C1 segment of cervical spinal cord (tissue), 14 donors: ENCODE results near the gene RPL14.
"Not testable (repeated sequence)": the region's sequence is repeated elsewhere in the genome, so short reads cannot be mapped to it uniquely, and the experiment has no call there.

ENCODE experiments used
- DNase-seq, 14 donors: peaks; one replicate each; lab custom pipeline; 2025; lab: John Stamatoyannopoulos, UW

Gene RPL14

GRCh38 chr3:40462838-40463237 is 5.7 kb downstream of the RPL14 start:
- not testable (repeated sequence) for DNase-seq

DNA sequence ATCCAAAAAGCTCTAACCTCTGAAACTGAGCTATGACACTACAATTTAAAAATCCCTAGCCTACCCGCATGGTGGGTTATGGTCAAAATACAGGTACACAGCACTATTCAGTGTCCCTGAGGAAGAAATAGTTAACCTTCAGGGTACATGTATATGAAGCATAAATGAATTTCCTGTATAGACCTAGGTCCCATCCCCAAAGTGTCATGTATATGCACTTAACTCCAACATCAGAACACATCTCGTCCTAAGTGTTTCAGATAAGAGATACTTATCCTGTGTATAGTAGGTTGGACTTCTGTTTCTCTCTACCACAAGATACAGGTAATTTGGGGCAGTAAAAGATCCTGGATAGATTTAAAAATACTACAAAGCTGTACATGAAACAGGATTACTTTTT is 6.4 kb downstream of the RPL14 start:
- DNase-seq, result no peak

- no peak for DNase-seq
These were observed 7.4 kb downstream of the RPL14 start for GRCh38 chr3:40464339-40465110.

DNA sequence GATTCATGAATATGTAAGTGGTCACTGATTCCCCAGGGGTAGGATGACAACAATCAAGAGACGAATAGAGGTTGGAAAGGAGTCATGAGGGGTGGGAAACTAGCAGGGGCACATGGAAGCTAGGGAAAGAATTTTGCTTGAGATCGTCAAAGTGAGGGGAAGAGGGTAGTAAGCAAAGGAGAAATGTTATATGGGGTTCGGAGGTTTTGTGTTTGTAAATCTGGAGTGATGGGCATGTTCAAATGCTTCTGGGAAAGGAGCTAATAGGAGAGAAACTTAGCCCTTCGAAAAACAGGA is 7.9 kb downstream of the RPL14 start:
- no peak for DNase-seq

DNA sequence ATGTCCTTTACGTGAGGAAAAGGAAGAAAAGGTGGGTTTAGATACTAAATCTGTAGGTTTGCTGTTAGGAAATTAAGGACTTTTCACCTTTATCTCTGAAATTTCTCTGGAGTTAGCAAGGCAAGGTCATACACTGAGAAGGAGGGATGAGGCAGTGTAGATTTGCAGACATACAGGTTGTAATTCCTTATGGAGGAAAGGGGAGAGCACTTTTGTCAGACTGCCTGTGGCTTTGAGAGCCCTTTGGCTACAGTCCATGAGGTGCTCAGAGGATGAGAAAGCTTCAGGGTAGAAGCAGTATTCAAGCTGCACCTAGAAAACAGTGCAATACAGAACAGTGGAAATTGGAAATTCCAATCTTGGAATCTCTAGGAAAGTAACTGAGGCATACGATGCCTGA is 8.3 kb downstream of the RPL14 start:
- DNase-seq, result no peak

- no peak for DNase-seq
These were observed 10.9 kb downstream of the RPL14 start for GRCh38 chr3:40468018-40468417.

DNA sequence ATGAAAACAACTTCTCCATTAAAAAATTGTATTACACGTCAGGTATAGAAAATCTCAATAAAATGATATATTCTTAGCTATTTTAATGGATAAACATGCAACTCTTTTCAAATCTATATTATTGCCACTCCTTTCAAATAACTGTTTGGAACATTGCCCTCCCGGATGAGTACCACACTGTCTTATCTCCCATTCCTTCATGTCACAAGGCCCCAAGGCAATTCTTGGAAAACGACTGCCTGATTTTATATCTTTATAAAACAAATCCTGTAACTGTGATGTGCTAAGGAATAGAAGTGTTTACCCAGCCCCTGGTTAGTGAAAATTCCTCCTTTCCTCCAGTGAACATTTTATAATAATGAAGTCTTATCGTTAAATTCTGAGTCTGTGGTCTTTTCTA is 13.6 kb downstream of the RPL14 start:
- DNase-seq, result no peak

DNA sequence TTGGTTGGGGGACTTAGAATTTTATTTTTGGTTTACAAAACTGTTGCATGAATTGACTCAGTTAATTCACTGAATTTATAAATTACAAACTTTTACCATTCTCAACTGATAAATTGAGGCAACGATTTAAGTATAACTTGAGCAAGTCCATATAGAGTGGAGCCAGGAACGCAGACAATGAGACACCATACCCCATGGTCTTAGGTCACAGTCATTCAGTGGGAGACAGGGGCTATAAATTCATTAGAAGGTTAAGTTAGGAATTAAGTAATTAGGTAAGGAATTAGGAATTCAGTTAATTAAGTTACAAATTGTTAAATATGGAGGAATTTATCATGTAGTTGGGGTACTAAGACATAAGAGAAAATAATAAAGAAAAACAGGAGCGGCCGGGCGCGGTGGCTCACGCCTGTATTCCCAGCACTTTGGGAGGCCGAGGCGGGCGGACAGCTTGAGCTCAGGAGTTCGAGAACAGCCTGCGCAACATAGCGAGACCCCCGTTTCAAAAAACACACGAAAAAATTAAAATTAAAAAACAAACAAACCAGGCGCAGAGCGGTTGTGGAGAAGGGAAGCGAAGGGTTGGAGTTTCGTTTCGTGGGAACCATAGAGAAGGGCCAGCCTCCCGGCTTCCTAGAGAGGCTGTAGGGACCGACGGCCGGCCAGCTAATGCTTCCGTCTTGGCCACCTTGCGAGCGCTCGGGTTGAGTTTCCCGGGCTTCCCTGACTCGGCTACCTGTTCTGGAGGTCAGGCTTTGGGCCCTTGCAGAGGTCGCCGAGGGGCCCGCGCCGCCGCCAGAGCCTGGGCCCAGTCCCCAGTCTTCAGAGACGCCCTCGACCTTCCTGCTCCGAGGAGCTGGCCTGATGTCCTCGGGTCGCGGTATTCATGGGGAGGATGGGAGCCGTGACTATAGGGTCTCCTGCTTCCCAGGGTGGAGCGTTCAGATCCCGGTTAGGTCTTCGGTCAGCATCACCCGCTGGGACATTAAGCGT is 19.6 kb downstream of the RPL14 start, which contains the start of gene ZNF619:
Gene ZNF619, plus strand, starts transcription at position 645 of the 993 bp plus-strand sequence. CDS start 858 bp downstream, outside the sequence.
- DNase-seq, result peak in 13 of 14 donors; percentile 17 to 74 (median 46)

DNA sequence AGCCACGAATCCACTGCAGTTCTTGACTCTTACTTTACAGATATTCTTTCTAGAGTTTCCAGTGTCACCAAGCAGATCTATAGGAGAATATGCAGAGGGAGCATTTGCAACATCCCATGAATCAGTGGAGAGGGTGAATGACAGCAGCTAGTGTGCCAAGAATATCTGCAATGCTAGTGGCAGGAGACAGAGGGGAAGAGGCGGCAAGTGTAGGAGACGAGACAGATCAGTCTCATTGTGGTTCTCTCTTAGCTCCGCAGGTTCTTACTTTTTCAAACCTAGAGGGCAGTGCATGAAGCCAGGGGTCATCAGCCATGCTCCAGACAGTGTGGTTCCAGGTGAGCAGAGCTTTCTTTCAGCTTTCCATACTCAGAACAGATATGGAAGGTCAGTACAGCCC is 20.5 kb downstream of the RPL14 start:
- peak in 1 of 14 donors; percentile 23 for DNase-seq

DNA sequence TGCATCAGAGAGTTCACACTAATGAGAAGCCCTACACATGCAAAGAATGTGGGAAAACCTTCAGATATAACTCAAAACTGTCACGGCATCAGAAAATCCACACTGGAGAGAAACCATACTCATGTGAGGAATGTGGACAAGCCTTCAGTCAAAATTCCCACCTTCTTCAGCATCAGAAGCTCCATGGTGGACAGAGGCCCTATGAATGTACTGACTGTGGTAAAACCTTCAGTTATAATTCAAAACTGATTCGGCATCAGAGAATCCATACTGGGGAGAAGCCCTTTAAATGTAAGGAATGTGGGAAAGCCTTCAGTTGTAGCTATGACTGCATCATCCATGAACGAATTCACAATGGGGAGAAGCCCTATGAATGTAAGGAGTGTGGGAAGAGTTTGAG is 30.0 kb downstream of the RPL14 start:
- no peak for DNase-seq

- DNase-seq, result no peak
These were observed 33.8 kb downstream of the RPL14 start for GRCh38 chr3:40490916-40491315.

DNA sequence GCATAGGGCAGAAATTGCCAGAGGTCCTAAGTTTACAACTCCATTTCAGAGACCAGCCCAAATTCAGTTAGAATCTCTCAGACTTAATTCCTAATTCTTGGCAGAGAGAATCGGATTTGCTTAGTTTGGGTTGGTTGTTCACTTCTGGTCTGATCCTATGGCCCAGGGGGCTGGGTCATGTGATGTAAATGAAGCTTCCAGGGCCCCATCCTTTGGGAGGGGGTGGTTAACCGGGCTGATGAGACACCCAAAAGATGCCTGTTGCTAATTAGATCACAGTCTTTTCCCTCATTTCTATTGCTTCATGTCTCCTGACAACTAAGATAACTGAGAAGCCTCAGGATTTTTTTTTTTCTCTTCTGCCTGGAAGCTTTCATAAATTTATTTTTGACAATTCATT is 37.6 kb downstream of the RPL14 start:
- no peak for DNase-seq

DNA sequence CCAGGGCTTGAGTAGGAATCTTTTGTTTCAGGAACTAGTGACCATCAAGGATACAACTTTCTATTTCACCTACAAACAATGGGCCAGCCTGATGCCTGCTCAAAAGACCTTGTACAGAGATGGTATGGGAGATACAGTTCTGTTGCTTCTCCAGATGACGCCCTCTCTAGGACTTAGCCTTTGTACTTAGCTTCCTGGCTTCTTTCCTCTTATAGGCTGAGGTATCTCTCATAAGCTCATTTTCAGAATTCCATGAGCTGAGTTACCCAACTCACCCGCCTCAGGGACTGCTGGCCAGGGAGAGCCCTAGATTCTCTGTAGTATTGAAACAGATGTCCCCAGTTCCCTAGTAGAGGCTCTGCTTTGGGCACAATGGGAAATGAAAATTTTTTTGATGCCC is 40.1 kb downstream of the RPL14 start:
- no peak for DNase-seq

- no peak for DNase-seq
These were observed 42.8 kb downstream of the RPL14 start for GRCh38 chr3:40499952-40500351.

DNA sequence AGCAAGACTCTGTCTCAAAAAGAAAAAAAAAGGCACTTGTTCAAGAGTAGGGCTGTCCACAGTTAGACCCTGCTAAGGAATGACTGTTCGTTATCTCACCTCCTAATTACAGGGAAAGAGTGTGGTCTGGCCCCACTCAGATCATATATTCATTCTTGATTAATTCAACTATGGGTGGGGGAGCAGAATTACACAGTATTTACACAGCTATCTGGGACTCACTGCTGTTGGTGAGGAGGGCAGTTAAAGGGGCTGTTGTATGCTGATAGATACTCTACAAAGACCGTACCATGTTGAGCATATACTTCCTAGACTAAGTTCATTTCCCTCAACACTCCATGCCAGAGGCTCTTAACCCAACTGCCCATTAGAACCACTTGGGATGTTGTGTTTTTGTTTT is 44.9 kb downstream of the RPL14 start:
- no peak for DNase-seq

- no peak for DNase-seq
These were observed 47.7 kb downstream of the RPL14 start for GRCh38 chr3:40504636-40505430.

- peak in 13 of 14 donors; percentile 10 to 81 (median 52) for DNase-seq
These were observed 48.7 kb downstream of the RPL14 start, which contains the start of gene ZNF620 for GRCh38 chr3:40505599-40506462. TSS of gene ZNF620 (plus strand) at chr3:40506039. CDS start at chr3:40506353, 314 bp downstream.

GRCh38 chr3:40511031-40511718 is 54.0 kb downstream of the RPL14 start:
- DNase-seq, result no peak

- DNase-seq, result no peak
These were observed 59.1 kb downstream of the RPL14 start for GRCh38 chr3:40516201-40516600.

- DNase-seq, result no peak
These were observed 60.9 kb downstream of the RPL14 start for GRCh38 chr3:40518067-40518466.
